Measurements from ENCODE around the gene TMEM150C.

- TF ChIP-seq CTCF (IDR thresholded peaks at IDR 0.05; ENCODE audit: insufficient read depth, low read length, poor library complexity, severe bottlenecking): no peak
- TF ChIP-seq EZH2phosphoT487 (conservative IDR thresholded peaks at IDR 0.05; ENCODE audit: low read length): no peak
These were observed 122.7 kb downstream of the TMEM150C start for GRCh38 chr4:82439088-82439487.

Measured in SU-DHL-6 (cell line).